Uterus (tissue), 2 donors: ENCODE data around the gene BTG2.

ENCODE experiments used
- POLR2A ChIP-seq, 2 donors: fragments of 450-650 bp; IDR thresholded peaks; one replicate each; pipeline ENCODE4 v1.6.1; 2016; ENCODE audit warnings: antibody characterized with exemption in 2 of 2, mild to moderate bottlenecking in 1 of 2, moderate library complexity in 1 of 2
- TF ChIP-seq, protein P1 (sequence below), 4 experiments: fragments of 200-600 bp in 2 of 4; fragments of 450-650 bp in 2 of 4; sonication (generic) in 2 of 4; IDR thresholded peaks; one replicate each; pipeline ENCODE4 v1.5.1; 2016 to 2019; ENCODE audit warnings: antibody characterized with exemption in 4 of 4, mild to moderate bottlenecking in 2 of 4, moderate library complexity in 1 of 4

DNA sequence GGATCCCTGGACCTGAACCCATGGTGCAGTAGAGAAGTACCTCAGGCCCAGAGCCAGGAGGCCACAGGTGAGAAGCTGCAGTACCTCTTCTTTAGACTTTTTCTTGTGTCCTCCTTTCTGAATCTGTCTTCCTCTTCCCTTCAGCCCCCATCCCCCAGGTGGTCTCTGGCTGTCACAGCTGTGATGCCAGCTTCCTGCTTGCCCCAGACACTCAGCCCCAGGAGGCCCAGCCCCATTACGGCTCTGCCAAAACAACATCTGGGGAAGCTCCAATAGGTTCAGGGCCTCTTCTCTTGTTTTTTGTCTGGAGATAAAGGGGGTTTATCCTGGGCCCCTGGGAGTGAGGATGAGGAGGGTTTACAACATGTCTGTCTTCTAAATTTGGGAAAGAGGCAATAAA lies 9.5 kb upstream of the BTG2 start:
- TF ChIP-seq, protein P1, sequence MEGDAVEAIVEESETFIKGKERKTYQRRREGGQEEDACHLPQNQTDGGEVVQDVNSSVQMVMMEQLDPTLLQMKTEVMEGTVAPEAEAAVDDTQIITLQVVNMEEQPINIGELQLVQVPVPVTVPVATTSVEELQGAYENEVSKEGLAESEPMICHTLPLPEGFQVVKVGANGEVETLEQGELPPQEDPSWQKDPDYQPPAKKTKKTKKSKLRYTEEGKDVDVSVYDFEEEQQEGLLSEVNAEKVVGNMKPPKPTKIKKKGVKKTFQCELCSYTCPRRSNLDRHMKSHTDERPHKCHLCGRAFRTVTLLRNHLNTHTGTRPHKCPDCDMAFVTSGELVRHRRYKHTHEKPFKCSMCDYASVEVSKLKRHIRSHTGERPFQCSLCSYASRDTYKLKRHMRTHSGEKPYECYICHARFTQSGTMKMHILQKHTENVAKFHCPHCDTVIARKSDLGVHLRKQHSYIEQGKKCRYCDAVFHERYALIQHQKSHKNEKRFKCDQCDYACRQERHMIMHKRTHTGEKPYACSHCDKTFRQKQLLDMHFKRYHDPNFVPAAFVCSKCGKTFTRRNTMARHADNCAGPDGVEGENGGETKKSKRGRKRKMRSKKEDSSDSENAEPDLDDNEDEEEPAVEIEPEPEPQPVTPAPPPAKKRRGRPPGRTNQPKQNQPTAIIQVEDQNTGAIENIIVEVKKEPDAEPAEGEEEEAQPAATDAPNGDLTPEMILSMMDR (IDR thresholded peaks at IDR 0.05), result no peak
- TF ChIP-seq POLR2A (IDR thresholded peaks at IDR 0.05), result no peak
